HepG2 (cell line): ENCODE data around the gene BRCA1. TPM values are rescaled to one million over a fixed set of nuclear protein-coding genes. Genes with fewer than 3 reads are reported as not detected.

ENCODE experiments used
- CENPT ChIP-seq: sonication (generic); formaldehyde crosslinking; IDR thresholded peaks from 2 replicates; pipeline ENCODE4 v1.8.0; 2022; ENCODE audit warnings: low read depth, mild to moderate bottlenecking, moderate library complexity, missing genetic modification reagents
- DBP ChIP-seq: sonication (generic); formaldehyde crosslinking; IDR thresholded peaks from 2 replicates; pipeline ENCODE4 v1.4.0; 2020; ENCODE audit warnings: missing genetic modification reagents; ENCODE audit errors: not compliant biosample characterization
- FOXM1 ChIP-seq: sonication (generic); formaldehyde crosslinking; IDR thresholded peaks from 2 replicates; pipeline ENCODE4 v1.5.0; 2020; ENCODE audit warnings: missing genetic modification reagents
- HDAC6 ChIP-seq: fragments of 200-600 bp; sonication (generic); IDR thresholded peaks from 2 replicates; pipeline ENCODE4 v1.7.0; 2017; ENCODE audit warnings: mild to moderate bottlenecking, antibody characterized with exemption, low read length, low read depth
- NCOA2 ChIP-seq: sonication (generic); formaldehyde crosslinking; IDR thresholded peaks from 2 replicates; pipeline ENCODE4 v1.8.0; 2022; ENCODE audit warnings: inconsistent platforms
- NCOR1 ChIP-seq: fragments of 200-600 bp; sonication (generic); IDR thresholded peaks from 2 replicates; pipeline ENCODE4 v1.7.0; 2017; ENCODE audit warnings: antibody characterized with exemption, low read length, borderline replicate concordance
- POGK ChIP-seq: sonication (generic); formaldehyde crosslinking; conservative IDR thresholded peaks from 2 replicates; pipeline ENCODE4 v1.8.0; 2022; ENCODE audit warnings: mild to moderate bottlenecking, moderate library complexity, missing genetic modification reagents
- RAD51 ChIP-seq: fragments of 450-650 bp; IDR thresholded peaks from 2 replicates; pipeline ENCODE4 v1.6.1; 2016; ENCODE audit warnings: borderline replicate concordance
- TBX3 ChIP-seq: fragments of 450-650 bp; IDR thresholded peaks from 2 replicates; pipeline ENCODE4 v1.6.1; 2017; ENCODE audit warnings: antibody characterized with exemption, mild to moderate bottlenecking, inconsistent platforms, borderline replicate concordance
- THRA ChIP-seq: sonication (generic); formaldehyde crosslinking; IDR thresholded peaks from 2 replicates; pipeline ENCODE4 v1.4.0; 2020; ENCODE audit warnings: missing genetic modification reagents, borderline replicate concordance
- TP53 ChIP-seq: sonication (generic); formaldehyde crosslinking; conservative IDR thresholded peaks from 2 replicates; pipeline ENCODE4 v1.4.0; 2020; ENCODE audit warnings: missing genetic modification reagents
- TSC22D2 ChIP-seq: sonication (generic); formaldehyde crosslinking; IDR thresholded peaks from 2 replicates; pipeline ENCODE4 v1.5.1; 2020; ENCODE audit warnings: missing genetic modification reagents, mild to moderate bottlenecking, borderline replicate concordance
- ZNF12 ChIP-seq: sonication (generic); formaldehyde crosslinking; IDR thresholded peaks from 2 replicates; pipeline ENCODE4 v1.5.0; 2020; ENCODE audit warnings: missing genetic modification reagents
- ZNF142 ChIP-seq: sonication (generic); formaldehyde crosslinking; IDR thresholded peaks from 2 replicates; pipeline ENCODE4 v1.4.0; 2020; ENCODE audit warnings: missing genetic modification reagents
- ZNF30 ChIP-seq: sonication (generic); formaldehyde crosslinking; IDR thresholded peaks from 2 replicates; pipeline ENCODE4 v1.5.0; 2020; ENCODE audit warnings: mild to moderate bottlenecking, missing genetic modification reagents
- ZNF549 ChIP-seq: sonication (generic); formaldehyde crosslinking; IDR thresholded peaks from 2 replicates; pipeline ENCODE4 v1.5.0; 2020; ENCODE audit warnings: missing genetic modification reagents
- ZNF775 ChIP-seq: sonication (generic); formaldehyde crosslinking; IDR thresholded peaks from 2 replicates; pipeline ENCODE4 v1.4.0; 2020; ENCODE audit warnings: missing genetic modification reagents, mild to moderate bottlenecking, moderate library complexity, borderline replicate concordance
- polyA plus RNA-seq, 8 experiments: library from polyadenylated mRNA; depleted of rRNA in 3 of 8; stranded (reverse) in 7 of 8; unstranded in 1 of 8; fragments of >200 nt; fragmentation: Illumina TruSeq in 4 of 8; extraction: Trizol in 4 of 8; gene quantifications; 2 replicates each; pipeline versions ENCODE4 v1.2.1 to v1.2.3, GENCODE V29; 2011 to 2016; ENCODE audit warnings: low read depth in 4 of 8, missing spikeins in 1 of 8, mixed read lengths in 1 of 8; ENCODE audit not compliant: insufficient read depth in 1 of 8
- total RNA-seq, 5 experiments: library from RNA; depleted of rRNA; stranded (reverse); fragments of >200 nt; fragmentation: Illumina TruSeq; extraction: Trizol; gene quantifications; 2 replicates each; pipeline ENCODE4 v1.2.3, GENCODE V29; 2016; ENCODE audit warnings: low read depth in 1 of 5

Gene BRCA1
- total and polyA plus RNA-seq, 2 of the 13 experiments (the other 11 are each of a cell fraction or from before 2014, with no cell fraction given) = 13.3 to 37.5 TPM

- TF ChIP-seq ZNF12 (CRISPR knock-in tag) = 0 out of 2 replicates have a peak, but pooled peaks have one; percentile 13
- no peak for TF ChIP-seq ZNF775 (CRISPR knock-in tag)
- no peak for TF ChIP-seq ZNF549 (CRISPR knock-in tag)
- TF ChIP-seq ZNF142 (CRISPR knock-in tag) = peak; percentile 5; the same call in 1 of the 2 replicates
- TF ChIP-seq NCOA2 (CRISPR knock-in tag) = 0 out of 2 replicates have a peak, but pooled peaks have one; percentile 25
- no peak for TF ChIP-seq FOXM1
- TF ChIP-seq TSC22D2 (CRISPR knock-in tag) = 0 out of 2 replicates have a peak, but pooled peaks have one; percentile 69
- peak; percentile 83 for TF ChIP-seq THRA
- TF ChIP-seq TP53 (CRISPR knock-in tag) = 0 out of 2 replicates have a peak, but pooled peaks have one; percentile 60
- TF ChIP-seq RAD51 = no peak
- no peak for TF ChIP-seq ZNF30 (CRISPR knock-in tag)
- TF ChIP-seq CENPT (CRISPR knock-in tag) = no peak
- TF ChIP-seq TBX3 = no peak
- peak; percentile 16; the same call in 1 of the 2 replicates for TF ChIP-seq NCOR1
- TF ChIP-seq DBP (CRISPR knock-in tag) = no peak
- no peak for TF ChIP-seq HDAC6
- peak; percentile 80; the same call in 1 of the 2 replicates for TF ChIP-seq POGK (CRISPR knock-in tag)
Observed at GRCh38 chr17:43170766-43171585, 45.8 kb upstream of the BRCA1 start, which contains the start of gene NBR1 (continued).
